ENCODE data around the gene EMILIN2.
"Not testable (repeated sequence)": the region's sequence is repeated elsewhere in the genome, so short reads cannot be mapped to it uniquely, and the experiment has no call there.

EMILIN2 gene

DNA sequence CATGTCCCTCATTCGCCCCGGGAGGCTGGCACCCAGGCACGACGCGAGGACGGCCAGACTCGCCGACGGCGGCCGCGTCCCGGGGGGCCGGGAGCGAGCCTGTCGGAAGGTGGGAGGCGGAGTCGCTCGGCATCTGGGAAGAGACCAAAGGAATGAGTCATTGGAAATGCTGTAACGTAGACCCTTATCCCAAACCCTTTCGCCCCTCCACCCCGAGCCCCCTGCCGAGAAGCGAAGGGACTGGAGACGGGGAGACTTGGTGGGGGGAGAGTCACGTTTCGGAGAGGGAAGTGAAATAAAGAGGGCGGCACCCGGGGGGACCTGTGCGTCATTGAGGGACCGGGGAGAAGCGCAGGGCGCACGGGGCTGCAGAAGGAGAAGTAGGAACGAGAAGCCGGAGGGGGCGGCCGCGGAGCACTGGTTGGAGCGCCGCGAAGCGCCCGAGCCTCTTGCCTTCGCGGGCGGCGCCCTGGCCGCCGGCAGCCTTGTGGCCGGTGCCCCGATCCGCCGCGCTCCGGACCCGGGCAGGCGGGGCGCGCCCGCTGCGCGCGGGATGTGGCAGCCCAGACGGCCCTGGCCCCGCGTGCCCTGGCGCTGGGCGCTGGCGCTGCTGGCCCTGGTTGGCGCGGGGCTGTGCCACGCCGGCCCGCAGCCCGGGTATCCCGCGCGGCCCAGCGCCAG lies at the start of gene EMILIN2:
TSS of gene EMILIN2 (plus strand) at position 371 of the 681 bp plus-strand sequence. CDS start at position 554, 183 bp downstream.
- DNase-seq, result peak; percentile 7

DNA sequence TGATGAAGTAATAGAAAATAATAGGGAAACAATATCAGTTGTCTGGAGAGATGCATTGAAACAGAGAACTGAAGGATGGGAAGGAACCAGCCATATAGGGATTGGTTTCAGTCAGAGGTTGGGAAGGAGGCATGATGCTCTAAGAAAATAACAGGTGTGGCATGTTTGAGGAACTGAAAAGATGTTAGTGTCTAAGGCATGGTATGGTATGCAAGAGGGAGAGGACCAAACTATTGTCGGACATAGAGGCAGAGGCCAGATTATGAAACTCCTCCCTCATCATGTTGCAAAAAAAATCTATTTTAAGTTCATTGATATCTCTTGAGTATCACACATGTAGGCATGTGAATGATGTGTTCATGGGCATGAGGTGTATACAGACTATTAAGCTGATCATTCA lies 48.9 kb upstream of the EMILIN2 start:
- no peak for DNase-seq

DNA sequence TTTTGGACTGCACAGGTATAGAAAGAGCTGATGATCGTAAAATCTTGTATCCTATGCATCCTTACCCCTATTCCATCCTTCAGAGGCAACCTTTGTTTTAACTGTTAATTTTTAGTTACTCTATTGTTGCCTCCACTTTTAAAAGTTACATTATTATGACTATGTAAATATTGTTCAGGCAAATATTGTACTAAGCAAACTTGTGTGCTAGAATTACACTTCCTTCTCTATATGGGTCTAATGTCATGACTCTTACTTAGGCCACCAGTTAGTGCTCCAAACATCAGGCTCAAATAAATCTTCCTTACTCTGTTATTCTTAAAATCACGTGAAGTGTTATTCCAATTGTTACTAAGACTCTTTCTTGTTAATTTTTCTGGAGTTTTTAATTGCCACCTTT lies 47.4 kb upstream of the EMILIN2 start:
- no peak for DNase-seq

DNA sequence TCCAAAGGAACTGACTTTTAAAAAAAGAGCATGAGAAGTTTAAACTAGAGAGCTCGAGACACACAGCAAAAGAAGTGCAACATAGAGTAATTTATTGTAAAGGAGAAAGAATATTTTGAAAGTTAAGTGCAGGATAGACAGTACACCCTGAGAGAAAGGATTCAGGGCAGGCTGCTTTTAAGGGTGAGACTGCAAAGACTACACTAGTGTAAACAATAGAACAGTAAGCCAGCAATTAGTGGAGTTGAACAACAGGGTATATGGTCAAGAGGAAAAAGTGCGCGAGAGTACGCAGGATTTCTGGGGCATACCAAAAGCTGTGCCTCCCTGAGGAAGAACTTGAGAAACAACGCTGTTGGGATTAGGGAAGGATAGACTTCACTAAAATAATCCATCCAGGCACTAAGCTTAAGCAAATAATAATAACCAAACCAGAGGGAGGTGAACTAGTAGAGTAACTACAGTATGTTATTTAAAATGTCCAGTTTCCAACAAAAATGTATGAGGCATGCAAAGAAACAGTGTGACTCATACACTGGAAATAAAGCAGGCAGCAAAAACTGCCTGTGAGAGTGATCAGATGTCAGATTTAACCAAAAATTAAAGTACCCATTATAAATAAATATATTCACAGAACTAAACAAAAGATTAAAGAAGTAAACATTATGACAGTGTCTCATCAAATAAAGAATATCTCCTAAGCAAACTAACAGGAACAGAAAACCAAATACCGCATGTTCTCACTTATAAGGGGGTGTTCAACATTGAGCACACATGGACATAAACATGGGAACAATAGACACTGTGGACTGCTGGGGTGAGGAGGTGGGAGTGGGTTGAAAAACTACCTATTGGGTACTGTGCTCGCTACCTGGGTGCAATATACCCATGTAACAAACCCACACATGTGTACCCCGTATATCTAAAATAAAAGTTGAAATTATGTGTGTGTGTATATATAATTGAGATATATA lies 40.5 kb upstream of the EMILIN2 start:
- DNase-seq, result no peak

DNA sequence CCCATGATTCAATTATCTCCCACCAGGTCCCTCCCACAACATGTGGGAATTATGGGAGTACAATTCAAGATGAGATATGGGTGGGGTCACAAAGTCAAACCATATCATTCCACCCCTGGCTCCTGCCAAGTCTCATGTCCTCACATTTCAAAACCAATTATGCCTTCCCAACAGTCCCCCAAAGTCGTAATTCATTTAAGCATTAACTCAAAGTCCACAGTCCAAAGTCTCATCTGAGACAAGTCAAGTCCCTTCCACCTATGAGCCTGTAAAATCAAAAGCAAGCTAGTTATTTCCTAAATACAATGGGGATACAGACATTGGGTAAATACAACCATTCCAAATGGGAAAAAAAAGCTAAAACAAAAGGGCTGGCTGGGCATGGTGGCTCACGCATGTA lies 38.2 kb upstream of the EMILIN2 start:
- DNase-seq, result not testable (repeated sequence)

DNA sequence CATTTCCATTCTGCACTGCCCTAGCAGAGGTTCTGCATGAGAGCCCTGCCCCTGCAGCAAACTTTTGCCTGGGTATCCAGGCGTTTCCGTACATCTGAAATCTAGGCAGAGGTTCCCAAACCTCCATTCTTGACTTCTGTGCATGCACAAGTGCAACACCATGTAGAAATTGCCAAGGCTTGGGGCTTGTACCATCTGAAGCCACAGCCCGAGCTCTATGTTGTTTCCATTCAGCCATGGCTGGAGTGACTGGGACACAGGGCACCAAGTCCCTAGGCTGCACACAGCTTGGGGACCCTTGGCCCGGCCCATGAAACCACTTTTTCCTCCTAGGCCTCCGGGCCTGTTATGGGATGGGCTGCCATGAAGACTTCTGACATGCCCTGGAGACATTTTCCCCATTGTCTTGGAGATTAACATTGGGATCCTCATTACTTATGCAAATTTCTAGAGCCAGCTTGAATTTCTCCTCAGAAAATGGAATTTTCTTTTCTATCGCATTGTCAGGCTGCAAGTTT lies 37.1 kb upstream of the EMILIN2 start:
- not testable (repeated sequence) for DNase-seq

DNA sequence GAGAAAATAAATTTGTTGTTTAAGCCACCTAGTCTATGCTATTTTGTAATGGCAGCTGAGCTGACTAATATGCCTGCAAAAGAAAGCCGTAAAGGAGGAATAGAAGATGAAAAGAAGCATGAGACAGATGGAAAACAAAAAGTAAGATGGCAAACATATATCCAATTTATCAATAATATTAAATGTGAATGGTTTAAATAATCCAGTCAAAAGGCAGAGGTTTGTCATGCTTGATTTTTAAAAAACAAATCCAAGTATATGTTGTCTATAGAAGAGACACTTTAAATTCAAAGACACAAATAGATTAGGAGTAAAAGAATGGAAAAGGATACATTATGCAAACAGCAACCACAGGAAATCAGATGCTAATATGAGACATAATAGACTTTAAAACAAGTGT lies 35.4 kb upstream of the EMILIN2 start:
- DNase-seq, result no peak

DNA sequence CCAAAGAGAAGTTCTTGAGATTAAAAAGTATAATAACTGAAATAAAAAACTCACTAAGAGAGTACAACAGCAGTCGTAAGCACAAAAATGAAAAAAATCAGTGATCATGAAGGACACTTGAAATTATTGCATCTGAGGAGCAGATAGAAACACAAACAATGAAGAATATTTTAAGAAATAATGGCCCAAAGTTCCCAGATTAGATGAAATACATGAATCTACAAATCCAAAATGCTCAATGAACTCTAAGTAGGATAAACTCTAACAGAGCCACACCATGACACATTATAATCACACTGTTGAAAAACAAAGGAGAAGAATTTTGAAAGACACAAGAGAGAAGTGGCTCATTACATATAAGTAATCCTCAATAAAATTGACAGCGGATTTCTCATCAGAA lies 31.9 kb upstream of the EMILIN2 start:
- DNase-seq, result no peak

DNA sequence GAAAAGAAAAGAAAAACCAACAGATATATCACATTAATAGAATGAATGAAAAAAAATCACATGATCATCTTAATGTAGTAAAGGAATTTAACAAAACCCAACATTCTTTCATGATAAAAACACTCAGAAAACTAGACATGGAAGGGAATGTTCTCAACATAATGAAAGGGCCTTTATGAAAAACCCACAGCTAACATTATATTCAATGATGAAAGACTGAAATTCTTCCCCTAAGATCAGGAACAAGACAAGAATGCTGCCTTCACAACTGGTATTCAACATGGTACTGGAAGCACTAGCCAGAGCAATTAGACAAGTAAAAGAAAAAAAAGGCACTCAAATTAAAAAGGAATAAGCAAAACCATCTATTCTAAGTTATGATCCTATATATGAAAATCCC lies 28.5 kb upstream of the EMILIN2 start:
- no peak for DNase-seq

DNA sequence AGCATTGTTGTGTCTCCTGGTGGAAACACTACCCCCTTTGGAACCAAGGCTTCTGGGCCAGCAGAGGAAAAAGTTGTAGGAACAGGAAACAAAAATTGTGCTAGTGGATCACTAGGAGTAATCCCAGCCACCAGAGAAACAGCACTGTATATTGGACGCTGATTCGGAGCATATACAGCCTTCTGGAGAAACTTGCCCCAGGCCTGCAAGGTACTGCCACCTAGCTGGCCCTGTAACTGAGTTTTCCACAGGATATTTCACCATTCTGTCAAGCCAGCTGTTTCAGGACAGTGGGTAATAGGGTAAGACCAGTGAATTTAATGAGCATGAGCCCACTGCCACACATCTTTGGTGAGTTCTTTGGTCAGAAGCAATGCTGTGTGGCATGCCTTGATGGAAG lies 25.1 kb upstream of the EMILIN2 start:
- DNase-seq, result no peak

DNA sequence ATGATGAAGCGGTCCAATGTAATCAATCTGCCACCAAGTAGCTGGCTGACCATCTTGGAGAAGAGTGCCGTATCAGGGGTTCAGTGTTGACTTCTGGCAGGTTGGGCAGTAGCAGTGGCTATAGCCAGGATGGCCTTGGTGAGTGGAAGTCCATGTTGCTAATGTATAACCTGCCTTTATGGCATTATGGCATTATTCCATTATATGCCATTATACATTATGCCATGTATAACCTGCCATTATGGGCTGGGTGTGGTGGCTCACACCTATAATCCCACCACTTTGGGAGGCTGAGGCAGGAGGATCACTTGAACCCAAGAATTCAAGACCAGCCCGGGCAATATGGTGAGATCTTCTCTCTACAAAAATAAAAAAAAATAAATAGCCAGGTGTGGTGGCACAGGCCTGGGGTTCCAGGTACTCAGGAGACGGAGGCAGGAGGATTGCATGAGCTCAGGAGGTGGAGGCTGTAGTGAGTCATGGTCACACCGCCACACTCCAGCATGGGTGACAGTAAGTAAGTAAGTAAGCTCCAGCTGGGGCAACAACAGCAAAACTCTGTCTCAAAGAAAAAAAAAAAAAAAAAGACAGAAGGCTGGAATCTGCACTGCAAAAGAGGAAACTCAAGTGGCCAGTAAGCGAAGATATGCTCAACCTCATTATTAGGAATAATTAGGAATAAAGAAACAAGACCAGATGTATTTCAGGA lies 24.4 kb upstream of the EMILIN2 start:
- no peak for DNase-seq

DNA sequence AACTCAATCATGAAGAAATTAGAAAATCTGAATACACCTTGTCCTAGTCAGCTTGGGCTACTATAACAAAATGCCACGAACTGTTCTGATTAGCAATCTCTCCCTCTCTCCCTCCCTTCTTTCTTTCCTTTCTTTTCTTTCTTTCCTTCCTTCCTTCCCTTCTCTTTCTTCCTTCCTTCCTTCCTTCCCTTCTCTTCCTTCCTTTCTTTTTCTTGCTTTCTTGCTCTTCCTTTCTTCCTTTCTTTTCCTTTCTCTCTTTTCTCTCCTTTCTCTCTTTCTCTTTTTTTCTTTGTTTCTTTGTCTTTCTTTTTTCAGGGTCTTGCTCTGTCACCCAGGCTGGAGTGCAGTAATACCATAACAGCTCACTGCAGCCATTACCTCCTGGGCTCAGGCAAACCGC lies 23.6 kb upstream of the EMILIN2 start:
- DNase-seq, result no peak

DNA sequence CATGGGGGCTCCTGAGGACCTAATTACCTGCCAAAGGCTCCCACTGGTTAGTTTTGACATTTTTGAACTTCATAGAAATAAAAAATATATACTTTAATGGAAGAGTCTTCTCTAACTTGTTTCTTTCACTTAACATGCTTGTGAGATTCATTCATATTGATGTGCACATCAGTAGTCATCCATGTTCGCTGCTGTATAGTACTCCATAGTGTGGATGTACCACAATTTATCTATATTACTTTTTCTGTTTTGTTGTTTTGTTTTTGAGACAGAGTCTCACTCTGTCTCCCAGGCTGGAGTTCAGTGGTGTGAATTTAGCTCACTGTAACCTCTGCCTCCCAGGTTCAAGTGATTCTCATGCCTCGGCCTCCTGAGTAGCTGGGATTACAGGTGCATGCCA lies 22.8 kb upstream of the EMILIN2 start:
- no peak for DNase-seq

DNA sequence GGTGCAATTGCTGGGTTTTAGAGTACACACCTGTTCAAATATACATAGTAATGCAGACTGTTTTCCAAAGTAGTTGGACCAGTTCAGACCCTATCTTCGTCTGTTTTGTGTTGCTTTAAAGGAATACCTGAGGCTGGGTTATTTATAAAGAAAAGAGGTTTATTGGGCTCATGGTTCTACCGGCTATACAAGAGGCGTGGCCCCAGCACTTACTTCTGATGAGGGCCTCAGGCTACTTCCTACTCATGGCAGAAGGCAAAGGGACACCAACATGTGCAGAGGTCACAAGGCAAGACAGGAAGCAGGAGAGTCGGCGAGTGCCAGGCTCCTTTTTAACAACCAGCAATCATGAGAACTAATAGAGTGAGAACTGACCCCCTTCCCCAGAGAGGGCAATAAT lies 21.9 kb upstream of the EMILIN2 start:
- DNase-seq, result no peak

DNA sequence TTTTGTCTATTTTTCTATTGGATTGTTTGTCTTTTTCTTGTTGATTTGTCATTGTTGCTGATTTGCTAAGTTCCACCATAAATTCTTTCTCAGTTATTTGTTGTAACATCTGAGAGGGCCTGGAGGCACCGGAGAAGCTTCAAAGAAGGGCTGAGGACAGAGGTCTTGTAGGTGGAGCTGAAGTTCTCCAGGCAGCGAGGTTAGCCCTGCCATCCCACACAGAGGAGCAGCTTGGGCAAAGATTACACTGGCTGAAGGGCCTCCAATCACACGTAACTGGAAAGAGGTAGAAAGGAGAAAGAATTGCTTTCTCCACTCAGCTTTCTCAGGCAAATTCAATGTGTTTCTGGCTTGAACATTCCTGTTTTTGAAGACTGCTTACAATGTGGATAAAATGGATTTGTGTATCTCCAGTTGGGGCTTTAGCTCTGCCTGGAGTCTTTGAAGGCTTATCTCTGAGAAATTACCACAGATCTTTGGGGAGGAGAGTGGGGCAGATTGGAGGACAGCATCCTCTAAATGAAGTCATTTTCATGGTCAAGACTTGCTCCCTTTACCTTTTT lies 21.1 kb upstream of the EMILIN2 start:
- DNase-seq, result no peak

DNA sequence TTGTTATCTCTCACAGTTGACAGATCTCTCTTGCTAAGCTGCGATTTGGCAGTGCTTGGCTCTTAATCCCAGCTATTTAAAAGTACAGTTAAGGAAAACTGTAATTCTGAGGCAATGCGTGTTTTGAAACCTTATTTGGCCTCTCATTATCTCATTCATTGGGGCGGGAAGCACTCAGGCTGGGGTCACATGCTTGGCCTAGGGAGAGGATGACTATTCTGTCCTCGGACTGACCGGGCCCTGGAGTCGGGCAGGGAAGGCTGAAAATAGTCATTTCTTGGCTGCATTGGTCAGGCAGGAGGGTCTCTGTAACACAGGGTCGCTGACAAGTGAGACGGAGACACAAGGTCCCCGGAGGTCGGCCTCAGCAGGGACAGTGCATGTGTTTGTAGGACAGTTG lies 20.2 kb upstream of the EMILIN2 start:
- no peak for DNase-seq

DNA sequence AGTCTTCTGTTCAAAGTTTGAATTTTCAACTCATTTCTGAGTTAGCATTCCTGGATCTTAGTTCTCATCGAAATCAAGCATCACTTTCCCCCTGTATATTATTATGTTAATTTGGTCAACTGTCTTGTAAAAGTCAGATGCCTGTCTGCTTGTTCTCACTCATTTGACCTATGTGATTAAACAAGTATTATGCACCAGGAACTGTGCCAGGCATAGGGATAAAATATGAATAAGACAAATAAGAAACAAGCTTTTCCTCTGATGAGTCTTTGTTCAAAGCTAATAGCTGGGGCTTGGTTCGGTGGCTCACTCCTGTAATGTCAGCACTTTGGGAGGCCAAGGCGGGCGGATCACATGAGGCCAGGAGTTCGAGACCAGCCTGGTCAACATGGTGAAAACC lies 19.7 kb upstream of the EMILIN2 start:
- no peak for DNase-seq

DNA sequence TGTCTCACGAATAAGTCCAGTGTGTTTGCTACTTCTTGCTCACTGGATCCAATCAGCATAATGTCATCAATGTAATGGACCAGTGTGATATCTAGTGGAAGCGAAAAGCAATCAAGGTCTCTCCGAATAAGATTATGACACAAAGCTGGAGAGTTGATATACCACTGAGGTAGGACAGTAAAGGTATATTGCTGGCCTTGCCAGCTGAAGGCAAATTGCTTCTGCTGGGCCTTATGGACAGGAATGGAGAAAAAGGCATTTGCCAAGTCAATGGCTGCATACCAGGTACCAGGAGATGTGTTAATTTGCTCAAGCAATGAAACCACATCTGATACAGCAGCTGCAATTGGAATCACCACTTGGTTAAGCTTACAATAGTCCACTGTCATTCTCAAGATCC lies 10.7 kb upstream of the EMILIN2 start:
- DNase-seq, result not testable (repeated sequence)

DNA sequence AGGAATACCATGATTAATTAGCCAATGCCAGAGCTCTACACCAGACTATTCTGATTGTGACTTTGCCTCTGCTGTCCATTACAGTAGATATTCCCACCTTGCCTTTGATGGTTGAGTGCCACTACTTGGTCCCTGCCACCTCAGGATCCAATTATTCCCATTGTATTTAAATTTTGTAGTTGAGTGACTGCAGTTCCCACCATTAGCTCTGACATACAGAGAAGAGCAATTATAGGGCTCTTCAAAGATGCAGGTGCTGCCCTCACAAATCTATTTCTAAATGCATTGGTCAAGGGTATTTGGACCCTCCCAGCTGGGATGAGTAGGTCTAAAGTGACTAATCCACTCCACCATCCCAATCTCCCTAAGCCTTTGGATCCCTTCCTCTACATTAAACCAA lies 9.5 kb upstream of the EMILIN2 start:
- DNase-seq, result not testable (repeated sequence)

DNA sequence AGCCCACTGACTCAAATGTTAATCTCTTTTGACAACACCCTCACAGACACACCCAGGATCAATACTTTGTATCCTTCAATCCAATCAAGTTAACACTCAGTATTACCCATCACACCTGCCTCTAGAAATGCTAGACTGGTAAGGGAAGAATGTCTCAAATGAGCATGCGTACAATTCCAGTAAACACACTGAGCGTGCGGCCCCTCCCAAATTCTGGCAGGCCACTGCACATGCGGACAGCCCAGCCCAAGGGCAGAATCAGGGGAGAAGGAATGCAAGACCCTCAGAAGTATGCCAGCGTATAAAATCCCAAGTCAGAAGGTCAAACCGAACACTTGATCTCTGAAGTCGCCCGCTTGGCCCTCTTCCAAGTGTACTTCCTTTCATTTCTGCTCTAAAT lies 7.6 kb upstream of the EMILIN2 start:
- DNase-seq, result no peak

DNA sequence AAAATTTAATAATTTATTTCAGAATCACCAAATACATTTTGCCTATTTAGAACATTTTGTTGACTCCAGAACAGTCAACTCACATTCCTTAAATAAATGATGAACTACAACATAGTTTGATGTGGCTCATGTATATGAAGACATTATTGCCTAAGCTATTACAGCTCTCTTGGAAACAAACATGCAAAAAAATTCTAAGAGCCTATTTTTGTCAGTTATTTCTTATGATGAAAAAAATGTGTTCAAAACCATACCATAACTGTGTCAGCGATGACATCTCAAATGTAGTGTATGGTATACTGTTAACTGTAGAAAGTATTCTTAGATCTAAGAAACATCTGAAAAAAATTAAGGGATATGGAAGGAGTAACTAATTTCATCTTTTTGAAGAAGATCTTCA lies 6.3 kb upstream of the EMILIN2 start:
- DNase-seq, result no peak

DNA sequence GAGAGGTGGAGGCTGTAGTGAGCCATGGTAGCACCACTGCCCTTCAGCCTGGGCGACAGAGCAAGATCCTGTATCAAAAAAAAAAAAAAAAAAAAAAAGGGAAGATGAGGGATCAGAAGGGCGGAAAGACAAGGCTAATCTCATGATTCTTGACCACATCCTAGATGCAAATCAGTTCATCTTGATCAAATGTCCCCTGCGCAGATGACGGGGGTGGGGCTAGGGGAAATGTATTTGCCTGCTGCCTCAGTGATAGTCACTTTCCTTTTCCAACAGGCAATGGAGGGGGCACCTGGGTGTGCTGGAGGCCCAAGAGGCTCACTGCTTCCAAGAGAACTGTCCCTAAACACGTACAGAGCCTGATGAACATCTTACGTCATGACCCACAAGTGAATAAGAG lies 3.7 kb upstream of the EMILIN2 start:
- DNase-seq, result no peak

DNA sequence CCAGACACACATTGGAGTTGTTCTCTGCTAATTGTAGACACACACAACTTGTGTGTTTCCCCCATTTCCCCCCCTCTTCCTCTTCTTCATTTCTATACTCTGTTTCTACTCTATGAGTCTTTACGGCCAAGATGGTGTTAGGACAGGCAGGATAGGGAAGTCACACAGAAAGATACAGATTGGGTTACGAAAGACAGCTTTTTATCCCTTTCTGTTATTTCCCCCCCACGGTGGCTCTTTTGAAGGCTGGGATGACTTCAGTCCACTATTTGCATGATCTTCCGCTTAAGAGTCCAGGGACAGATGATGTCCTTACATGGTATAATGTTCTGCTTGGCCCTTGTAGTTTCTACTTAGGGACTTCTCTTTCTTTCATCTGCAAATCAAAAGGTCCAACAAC lies 1.6 kb upstream of the EMILIN2 start:
- no peak for DNase-seq

All from activated CD4-positive, alpha-beta T cell treated with anti-CD3 and anti-CD28 coated beads, Interleukin-2, amount 50 U/mL, for 16 hours (primary cell).